Measurements from ENCODE around the gene GNB3.
A peak's percentile ranks its signal among the peaks of the same experiment; 100 is the strongest.

Gene GNB3

DNA sequence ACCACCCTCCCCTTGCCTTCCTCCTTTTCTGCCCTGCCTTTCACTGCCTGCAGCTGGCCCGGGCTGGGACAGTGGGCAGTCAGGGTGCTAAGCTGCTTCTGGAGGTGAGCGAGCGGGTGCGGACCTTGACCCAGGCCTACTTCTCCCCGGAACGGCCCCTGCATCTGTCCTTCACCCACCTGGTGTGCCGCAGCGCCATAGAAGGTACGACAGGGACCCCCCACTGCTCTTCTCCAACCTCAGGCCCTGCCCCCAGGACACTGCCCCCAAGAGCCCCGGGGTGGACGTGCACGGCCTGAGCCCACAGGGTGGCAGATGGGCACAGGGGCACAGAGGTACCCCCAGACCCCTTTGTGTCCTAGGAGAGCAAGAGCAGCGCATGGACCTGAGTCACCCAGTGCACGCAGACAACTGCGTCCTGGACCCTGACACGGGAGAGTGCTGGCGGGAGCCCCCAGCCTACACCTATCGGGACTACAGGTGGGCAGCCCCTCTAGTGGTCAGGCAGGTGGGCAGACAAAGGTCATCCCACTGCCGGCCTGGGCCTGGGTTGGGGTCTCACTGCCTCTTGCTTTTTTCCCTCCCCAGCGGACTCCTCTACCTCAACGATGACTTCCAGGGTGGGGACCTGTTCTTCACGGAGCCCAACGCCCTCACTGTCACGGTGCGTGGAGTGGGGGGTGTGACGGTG is 3.2 kb upstream of the GNB3 start:
- DNase-seq (ENCODE audit: low spot score), result no peak

DNA sequence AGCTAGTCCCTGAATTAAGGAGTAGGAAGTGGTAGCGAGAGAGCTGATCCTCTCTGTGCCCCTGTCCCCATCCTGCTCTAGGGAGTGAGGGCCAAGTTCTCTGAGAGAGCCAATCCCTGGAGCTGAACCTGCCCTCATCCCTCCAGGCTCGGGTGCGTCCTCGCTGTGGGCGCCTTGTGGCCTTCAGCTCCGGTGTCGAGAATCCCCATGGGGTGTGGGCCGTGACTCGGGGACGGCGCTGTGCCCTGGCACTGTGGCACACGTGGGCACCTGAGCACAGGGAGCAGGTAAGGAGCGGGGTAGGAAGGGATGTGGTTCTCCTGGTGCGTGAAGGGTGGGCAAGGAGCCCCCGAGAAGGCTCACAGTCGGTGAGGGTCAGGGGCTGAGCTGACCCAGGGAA is 1.9 kb upstream of the GNB3 start:
- no peak for DNase-seq (ENCODE audit: low spot score)

DNA sequence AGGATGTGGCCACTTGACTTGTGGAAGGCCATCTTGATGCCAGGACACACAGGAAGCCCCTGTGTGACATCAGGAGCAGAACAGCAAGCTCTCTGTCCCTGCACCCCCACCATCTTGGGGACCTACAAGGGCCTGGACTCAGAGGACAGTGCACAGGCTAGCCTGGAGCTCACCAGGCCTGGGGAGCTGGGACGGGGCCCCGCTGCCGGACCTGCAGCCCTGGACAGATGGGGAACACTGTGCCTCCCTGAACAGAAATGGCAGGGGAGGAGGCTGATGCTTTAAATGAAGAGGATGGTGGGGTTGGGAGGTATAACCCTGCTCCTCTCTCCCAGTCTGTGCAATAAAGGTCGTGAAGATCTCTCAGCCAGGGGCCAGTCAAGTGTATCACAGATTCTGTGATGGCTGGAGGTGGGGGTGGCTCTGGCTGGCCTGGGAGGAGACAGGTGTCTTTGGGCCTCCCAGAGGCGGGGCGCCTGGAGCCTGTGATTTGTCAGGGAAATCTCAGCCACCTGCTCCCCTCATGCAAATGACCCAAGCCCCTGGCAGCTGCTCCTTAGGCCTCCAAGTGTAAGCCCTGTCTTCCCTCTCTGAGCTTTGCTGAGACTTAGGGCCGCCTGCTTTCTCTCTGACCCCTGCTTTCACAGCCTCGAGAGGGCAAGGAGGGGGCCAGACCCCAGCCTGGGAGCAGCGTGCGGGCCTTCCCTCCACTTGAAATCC is 1.1 kb upstream of the GNB3 start:
- DNase-seq (ENCODE audit: low spot score), result no peak

DNA sequence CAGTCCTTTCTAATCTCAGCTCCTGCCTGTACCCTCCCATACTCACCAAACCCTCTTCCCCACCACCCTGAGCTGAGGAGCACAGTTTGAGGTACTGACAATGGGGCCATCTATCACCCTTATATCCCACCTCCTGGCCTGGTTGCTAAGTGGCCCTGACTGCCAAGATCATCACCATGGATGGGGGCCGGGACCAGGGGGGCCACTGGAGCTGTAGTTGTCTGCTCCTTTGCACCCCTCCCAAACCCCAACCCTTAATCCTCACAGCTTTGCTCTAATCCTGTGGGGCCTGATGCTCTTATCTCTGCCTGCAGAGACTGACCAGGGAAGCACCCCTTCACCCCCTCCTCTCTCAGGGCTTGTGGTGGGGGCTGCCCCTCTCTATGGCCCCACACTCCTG is 395 bp upstream of the GNB3 start:
- no peak for DNase-seq (ENCODE audit: low spot score)

DNA sequence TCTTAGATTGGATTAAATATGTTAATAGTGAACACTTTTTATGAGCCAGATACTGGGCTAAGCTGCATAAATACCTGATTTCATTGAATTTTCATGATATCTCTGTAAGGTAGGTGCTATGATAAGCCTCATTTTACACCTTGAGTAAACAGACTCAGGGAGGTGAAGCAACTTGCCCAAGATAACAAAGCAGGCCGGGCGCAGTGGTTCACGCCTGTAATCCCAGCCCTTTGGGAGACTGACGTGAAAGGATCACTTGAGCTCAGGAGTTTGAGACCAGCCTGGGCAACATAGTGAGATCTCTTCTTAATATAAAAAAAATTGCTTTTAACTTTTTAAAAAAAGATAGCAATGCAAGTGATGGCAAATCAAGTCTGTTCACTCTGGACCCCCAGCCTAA is 1.4 kb downstream of the GNB3 start:
- no peak for DNase-seq (ENCODE audit: low spot score)

DNA sequence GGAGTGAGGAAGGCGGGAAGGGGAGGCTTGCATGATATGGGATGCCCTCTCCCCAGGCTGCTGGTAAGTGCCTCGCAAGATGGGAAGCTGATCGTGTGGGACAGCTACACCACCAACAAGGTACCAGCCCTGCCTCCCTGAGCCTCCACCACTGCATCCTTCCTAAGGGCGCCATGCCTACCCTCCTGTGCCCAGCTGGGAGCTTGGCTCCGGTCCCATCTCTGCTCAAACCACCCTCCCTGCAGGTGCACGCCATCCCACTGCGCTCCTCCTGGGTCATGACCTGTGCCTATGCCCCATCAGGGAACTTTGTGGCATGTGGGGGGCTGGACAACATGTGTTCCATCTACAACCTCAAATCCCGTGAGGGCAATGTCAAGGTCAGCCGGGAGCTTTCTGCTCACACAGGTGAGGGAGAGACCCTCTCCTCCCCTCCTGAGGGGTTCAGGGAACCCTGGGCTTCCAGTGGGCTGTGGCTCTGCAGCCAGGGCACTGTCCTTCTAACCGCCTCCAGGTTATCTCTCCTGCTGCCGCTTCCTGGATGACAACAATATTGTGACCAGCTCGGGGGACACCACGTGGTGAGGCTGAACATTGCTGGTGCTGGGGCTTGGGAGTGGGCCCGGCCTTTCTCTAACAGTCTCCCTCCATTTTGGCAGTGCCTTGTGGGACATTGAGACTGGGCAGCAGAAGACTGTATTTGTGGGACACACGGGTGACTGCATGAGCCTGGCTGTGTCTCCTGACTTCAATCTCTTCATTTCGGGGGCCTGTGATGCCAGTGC is 2.6 kb downstream of the GNB3 start:
- DNase-seq (ENCODE audit: low spot score), result no peak

DNA sequence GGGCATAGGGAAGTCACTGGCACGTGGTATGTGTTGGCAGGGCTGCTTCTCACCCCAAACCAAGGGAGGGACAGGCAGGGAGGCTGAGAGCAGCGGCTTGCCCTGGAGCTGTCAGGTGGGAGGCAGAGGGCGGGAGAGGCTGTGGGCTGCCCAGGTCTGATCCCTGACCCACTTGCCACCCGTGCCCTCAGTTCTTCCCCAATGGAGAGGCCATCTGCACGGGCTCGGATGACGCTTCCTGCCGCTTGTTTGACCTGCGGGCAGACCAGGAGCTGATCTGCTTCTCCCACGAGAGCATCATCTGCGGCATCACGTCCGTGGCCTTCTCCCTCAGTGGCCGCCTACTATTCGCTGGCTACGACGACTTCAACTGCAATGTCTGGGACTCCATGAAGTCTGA is 4.7 kb downstream of the GNB3 start:
- no peak for DNase-seq (ENCODE audit: low spot score)

DNA sequence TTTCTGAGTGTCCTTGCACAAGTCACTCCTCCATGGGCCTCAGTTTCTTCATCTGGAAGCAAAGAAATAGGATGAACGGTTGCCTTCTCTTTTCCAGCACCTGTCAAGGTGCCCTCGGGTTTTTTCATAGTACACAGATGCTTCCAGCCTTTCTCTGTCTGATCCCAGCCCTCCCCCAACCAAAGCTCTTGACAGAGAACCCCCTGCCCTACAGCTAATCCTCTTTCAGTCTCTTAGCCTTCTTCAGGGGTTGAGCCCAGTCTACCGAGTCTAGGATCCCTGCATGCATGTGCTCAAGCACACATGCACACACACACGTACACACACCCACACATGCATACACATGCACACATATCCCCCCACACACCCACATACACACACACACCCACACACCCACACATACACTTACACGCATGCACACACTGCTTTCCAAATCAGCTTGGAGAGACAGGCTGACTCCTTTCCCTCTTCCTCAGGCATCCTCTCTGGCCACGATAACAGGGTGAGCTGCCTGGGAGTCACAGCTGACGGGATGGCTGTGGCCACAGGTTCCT is 5.7 kb downstream of the GNB3 start:
- DNase-seq (ENCODE audit: low spot score), result no peak

DNA sequence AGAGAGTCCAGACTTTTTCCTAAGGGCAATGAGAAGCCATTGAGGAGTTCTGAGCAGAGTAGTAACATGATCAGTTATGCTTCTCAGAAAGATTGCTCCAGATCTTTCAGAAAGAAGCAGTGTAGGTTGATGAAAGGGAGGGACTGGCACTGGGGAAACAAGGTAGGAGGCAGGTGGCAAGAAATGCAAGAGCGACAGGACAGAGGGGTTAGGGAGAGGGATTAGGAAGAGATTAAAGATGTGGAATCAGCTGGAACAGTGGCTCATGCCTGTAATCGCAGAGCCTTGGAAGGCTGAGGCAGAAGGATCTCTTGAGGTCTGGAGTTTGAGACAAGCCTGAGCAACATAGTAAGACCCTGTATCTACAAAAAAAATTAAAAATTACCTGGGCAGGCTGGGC is 7.0 kb downstream of the GNB3 start:
- DNase-seq (ENCODE audit: low spot score), result no peak

DNA sequence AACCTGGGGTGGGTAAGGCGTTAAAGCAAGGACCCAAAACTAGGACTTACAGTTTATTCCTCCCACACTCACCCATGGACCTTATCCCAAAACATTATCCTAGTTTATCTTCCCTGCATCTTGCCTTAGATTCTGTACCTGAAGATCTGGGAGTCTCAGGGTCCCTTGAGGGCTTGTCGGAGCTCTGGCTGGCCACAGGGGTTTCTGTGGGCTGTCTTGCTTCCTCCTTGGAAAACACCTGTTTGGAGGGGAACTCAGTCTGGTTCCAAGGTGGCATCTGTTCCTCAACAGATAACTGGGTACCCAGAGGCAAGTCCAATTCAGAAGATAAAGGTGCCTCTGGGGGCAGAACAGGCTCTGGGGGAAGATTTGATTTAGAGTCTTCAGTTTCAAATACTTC is 8.7 kb downstream of the GNB3 start:
- no peak for DNase-seq (ENCODE audit: low spot score)

DNA sequence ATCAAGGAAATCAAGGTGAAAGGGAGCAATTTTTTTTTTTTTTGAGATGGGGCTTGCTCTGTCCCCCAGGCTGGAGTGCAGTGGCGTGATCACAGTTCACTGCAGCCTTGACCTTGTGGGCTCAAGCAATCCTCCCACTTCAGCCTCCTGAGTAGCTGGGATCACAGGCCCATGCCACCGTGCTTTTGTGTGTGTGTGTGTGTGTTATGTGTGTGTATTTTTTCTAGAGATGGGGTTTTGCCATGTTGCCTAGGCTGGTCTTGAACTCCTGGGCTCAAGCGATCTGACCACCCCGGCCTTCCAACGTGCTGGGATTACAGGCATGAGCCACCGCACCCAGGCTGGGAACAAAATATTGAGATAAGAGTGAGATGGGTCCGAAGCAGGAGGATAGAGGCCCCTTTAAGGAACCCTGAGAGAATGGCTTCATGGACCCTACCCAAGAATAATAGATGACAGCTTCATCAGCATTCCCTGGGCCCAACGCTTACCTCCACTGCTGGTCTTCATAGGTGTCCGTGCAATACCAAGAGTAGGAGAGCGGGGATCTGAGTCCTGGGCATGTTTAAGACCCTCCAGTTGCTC is 9.3 kb downstream of the GNB3 start:
- DNase-seq (ENCODE audit: low spot score), result no peak

DNA sequence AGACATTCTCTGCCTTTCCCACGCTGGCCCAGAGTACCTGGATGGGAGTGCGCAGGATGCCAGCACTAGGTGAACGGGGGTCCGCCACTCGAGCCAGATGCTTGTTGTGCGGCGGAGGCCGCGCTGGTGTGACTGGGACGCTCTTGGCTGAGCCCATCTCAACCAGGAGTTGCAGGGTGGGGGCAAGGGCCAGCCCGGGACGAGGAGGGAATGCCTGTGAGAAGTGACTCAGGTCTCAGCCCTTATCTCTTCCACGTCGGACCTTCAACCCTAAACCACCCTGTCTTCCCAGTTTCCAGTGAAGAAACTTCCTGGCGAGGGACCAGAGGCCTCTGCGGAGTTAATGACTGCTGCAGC is 10.0 kb downstream of the GNB3 start:
- DNase-seq (ENCODE audit: low spot score), result no peak

DNA sequence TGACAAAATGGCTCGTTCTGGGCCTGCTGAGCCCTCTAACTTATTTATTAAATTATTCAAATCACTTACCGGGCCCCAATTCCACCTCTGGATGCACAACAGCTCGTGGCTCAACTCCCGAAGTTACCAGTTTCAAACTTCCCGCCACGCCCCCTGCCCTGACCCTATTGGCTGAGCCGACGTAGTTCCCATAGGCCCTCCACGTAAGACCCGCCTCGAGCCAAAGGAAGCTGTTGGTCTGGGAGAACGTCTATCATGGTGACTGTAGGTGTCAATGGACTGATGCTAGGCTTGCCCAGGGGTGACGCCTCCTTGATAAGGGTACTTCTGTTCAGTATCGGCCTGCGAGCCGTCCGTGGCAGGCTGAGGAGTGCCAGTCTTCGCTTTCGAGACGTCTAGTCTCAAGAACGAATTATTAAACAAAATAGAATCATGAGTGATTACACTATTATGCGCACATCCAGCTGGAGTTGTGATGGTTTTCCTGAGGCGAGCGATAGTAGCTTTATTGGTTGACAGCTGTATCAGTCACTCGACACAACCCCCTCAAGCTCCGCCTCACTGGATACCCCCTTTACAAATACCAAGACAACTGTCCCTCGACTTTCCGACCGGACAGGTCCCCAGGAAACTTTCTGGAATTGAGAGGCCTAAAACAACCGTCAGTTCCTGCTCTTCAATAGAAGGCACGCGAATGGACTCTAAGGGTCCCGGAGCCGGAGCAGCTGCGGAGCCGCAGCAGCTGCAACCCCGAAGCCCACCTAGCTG is 10.6 kb downstream of the GNB3 start, which contains the start of gene CDCA3:
CDCA3 (minus strand) TSS at position 134 of the 768 bp plus-strand sequence. CDS start 334 bp downstream, outside the sequence.
- peak; percentile 100 for DNase-seq (ENCODE audit: low spot score)

DNA sequence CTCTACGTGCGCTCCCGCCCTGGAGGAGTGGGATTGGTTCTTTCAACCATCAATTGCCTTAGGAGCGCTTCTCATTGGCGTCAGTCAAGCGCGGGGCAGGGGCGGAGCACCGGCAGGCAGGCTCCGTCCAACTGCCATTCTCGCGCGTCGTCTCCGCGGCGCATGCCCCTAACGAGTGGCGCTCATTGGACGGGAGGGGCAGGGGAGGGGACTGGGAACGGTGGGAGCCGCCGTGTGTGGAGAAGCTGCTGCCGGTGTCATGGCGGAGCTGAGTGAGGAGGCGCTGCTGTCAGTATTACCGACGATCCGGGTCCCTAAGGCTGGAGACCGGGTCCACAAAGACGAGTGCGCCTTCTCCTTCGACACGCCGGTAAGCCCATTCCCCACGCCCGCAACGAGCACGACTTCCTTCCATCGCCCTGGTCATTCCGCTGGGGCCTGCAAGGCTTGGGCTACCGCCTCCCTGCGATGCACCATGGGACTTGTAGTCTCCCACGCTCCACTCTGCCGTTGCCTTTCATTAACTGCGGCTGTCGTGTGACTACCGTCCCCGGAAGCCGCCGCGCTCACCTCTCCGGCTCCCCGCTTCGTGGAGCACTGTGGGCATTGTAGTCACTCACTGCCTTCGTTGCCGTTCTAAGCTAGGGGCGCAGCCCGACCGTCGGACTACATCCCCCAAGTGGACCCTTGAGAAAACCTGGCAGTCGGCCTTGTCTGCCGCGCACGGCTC is 11.4 kb downstream of the GNB3 start, which contains the start of gene USP5:
USP5 (plus strand) TSS at position 230 of the 730 bp plus-strand sequence; CDS start at position 260, 30 bp downstream.
- peak; percentile 98 for DNase-seq (ENCODE audit: low spot score)

DNA sequence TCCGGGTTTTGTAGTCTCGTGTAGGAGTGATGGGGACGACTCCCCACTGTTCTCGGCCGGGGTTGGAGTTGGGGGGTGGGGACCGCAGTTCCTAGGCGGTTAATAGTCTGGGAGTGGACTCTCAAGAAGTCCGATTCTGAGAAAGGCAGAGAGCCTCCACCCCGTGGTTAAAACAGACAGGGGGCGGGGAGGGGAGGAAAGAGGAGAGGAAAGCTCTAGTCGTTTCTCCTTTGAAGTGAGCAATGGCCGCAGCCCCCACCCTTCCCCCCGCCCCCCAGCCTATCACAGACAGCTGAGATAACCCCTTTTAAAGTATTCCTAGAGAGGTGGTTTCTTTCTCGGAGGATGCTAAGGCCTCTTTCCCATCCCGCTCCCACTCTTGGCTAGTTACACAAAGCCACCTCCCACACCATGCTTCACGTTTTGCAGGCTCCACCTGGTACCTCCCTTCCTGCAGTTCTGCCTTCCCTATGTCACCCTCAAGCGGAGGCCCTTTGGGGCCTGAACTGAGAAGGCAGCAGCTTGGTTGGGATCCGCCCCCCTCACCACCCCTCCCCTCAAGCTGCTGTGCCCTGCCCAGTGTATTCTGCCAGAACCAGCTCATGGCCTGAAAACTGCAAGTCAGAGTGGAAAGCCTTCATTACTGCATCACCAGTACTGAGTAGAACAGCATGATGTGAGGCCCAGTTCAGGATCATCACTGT is 12.1 kb downstream of the GNB3 start:
- peak; percentile 75 for DNase-seq (ENCODE audit: low spot score)

DNA sequence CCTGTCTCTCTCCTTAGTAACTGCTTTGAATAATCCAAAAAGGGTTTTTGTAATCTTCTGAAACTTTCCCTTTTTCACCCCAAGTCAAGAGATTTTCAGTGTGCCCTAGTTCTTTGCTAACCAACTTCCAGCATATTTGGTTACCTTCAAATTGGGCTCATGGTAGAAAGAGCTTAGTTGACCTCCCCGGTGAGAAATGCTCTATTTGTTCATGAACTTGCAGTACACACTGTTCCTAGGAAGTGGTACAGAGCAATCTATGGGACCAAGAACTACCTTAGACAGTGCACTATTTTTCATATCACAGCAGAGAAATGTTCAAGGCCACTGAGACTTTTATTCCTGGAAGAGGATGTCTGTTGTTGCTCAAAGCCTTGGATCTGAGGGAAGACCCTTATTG is 12.9 kb downstream of the GNB3 start:
- no peak for DNase-seq (ENCODE audit: low spot score)

DNA sequence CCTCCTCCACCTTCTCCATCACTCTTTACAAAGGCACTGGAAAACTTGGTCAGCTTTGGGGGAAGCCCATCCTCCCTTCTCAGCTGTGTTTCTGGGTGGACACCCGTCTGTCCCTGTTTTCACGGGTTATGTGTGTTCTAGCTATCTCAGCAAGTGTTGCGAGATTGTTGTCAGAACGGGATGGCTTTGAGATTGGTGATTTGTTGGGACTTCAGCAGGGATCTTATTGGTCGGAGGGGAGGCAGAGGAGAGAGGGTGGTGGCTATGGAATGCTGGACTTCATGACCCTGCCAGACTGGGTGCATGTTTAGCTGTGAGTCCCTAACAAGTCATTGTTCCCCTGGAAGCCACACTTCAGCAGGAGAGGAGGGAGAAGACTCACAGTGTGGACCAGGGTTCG is 13.3 kb downstream of the GNB3 start:
- DNase-seq (ENCODE audit: low spot score), result no peak

DNA sequence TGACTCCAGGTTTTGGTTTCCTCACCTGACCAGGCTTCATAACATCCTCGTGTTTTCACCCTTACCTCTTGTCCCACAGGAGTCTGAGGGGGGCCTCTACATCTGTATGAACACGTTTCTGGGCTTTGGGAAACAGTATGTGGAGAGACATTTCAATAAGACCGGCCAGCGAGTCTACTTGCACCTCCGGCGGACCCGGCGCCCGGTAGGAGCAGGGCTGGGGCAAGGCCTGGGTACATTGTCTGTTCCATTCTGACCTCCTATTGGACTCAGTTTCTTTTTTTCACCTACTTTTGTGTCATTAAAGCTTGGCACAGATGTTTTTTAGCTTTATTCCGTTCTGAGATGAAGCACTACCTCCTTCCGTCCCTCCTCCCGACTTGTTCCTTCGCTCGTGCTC is 14.6 kb downstream of the GNB3 start:
- DNase-seq (ENCODE audit: low spot score), result no peak

DNA sequence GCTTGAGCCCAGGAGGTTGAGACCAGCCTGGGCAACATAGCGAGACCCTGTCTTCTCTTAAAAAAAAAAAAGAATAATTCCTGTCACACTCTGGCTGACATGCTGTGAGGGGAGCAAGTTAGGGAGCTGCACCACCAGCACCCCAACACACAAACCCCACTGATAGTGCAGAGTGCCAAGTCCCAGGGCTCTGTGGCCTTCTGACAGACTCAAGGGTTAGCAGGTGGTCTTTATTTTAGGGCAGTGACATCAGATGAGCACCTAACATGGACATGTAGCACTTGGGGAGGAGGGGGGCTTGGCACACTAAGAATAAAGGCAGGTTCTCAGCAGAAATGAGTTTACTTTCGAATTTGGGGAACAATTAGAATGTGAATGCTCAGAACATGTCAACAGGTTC is 18.1 kb downstream of the GNB3 start:
- DNase-seq (ENCODE audit: low spot score), result no peak

DNA sequence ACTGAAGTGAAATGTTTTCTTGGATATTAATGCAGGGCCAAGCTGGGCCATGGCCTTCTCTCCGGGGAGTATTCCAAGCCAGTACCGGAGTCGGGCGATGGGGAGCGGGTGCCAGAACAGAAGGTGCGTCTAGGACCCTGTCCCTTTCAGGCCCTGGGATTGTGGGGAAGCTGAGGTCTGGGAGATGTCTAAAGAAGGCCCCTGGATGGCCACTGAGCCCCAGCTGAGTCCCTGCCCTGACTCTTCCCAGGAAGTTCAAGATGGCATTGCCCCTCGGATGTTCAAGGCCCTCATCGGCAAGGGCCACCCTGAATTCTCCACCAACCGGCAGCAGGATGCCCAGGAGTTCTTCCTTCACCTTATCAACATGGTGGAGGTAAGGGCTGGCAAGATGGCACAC is 19.4 kb downstream of the GNB3 start:
- DNase-seq (ENCODE audit: low spot score), result no peak

Measured in GM03348 (cell line).